B cell (primary cell): ENCODE results near the gene CGRRF1. TPM values are rescaled to one million over a fixed set of nuclear protein-coding genes. Genes with fewer than 3 reads are reported as not detected.

Source experiments
- ATAC-seq: fragments of 200-7000 bp; cut with Tn5 transposase; one replicate; pipeline ENCODE4 v1.10.0; 2021; ENCODE audit warnings: low read depth, mild to moderate bottlenecking, moderate number of reproducible peaks, moderate library complexity
- CTCF ChIA-PET: fragments of 350-600 bp; sonication (Branson Sonifier 250); formaldehyde crosslinking; loops from one replicate; lab custom pipeline; 2021; ENCODE audit warnings: antibody characterized with exemption, inconsistent platforms; lab: Charles Lee
- POLR2A ChIA-PET: fragments of 350-600 bp; sonication (Branson Sonifier 250); formaldehyde crosslinking; loops from one replicate; lab custom pipeline; 2021; ENCODE audit warnings: antibody characterized with exemption; lab: Charles Lee
- DNase-seq: peaks from one replicate; pipeline ENCODE4 v3.0.0; 2013
- H2AFZ ChIP-seq: 2 replicates; pipeline ENCODE4 v1.6.1; 2012; ENCODE audit warnings: mild to moderate bottlenecking, low read depth, low read length; ENCODE audit not compliant: insufficient read depth, poor library complexity, severe bottlenecking
- H3K27ac ChIP-seq, 2 donors: 1 replicate in 1 of 2; 2 replicates in 1 of 2; pipeline ENCODE4 v1.5.1; 2012 to 2013; ENCODE audit warnings: low read length in 2 of 2, mild to moderate bottlenecking in 2 of 2, moderate library complexity in 1 of 2
- H3K27me3 ChIP-seq, 4 experiments: fragments of 200-600 bp in 1 of 4; sonication (generic) in 1 of 4; replicated peaks in 1 of 4; 1 replicate in 2 of 4; 2 replicates in 2 of 4; pipeline versions ENCODE4 v1.6.1 to v1.7.0; 2013 to 2016; ENCODE audit warnings: low read length in 3 of 4, mild to moderate bottlenecking in 2 of 4, mixed read lengths in 1 of 4, moderate library complexity in 1 of 4; ENCODE audit not compliant: insufficient read depth in 4 of 4, control insufficient read depth in 3 of 4; ENCODE audit errors: control extremely low read depth in 1 of 4
- H3K36me3 ChIP-seq, 2 experiments: replicated peaks in 1 of 2; 1 replicate in 1 of 2; 2 replicates in 1 of 2; pipeline versions ENCODE4 v1.6.1 to v1.7.1; 2013; ENCODE audit warnings: low read length in 1 of 2; ENCODE audit not compliant: insufficient read depth in 2 of 2, control insufficient read depth in 1 of 2; ENCODE audit errors: control extremely low read depth in 1 of 2, extremely low read depth in 1 of 2
- H3K4me1 ChIP-seq, 2 donors: fragments of 200-600 bp in 1 of 2; sonication (generic) in 1 of 2; 1 replicate in 1 of 2; 2 replicates in 1 of 2; pipeline versions ENCODE4 v1.5.1 to v1.6.1; 2013 to 2017; ENCODE audit warnings: low read length in 2 of 2; ENCODE audit not compliant: control insufficient read depth in 2 of 2, insufficient read depth in 2 of 2
- H3K4me2 ChIP-seq: replicated peaks from 2 replicates; pipeline ENCODE3; 2012; ENCODE audit warnings: mild to moderate bottlenecking, low read depth, low read length; ENCODE audit not compliant: poor library complexity, severe bottlenecking
- H3K4me3 ChIP-seq, 5 experiments: fragments of 200-600 bp in 1 of 5; sonication (generic) in 1 of 5; 1 replicate in 3 of 5; 2 replicates in 2 of 5; pipeline versions ENCODE4 v1.5.1 to v1.7.0; 2011 to 2016; ENCODE audit warnings: low read length in 4 of 5, mild to moderate bottlenecking in 4 of 5, low read depth in 2 of 5, control low read depth in 1 of 5, moderate library complexity in 1 of 5; ENCODE audit not compliant: insufficient read depth in 1 of 5; ENCODE audit errors: control extremely low read depth in 1 of 5, extremely low read depth in 1 of 5
- H3K79me2 ChIP-seq: fragments of 200-600 bp; sonication (generic); one replicate; pipeline ENCODE4 v1.6.0; 2016; ENCODE audit warnings: low read length; ENCODE audit not compliant: control insufficient read depth, insufficient read depth
- H3K9ac ChIP-seq: fragments of 200-600 bp; sonication (generic); 2 replicates; pipeline ENCODE4 v1.6.1; 2017; ENCODE audit warnings: mild to moderate bottlenecking, low read length, moderate library complexity
- H3K9me3 ChIP-seq, 3 donors: one replicate each; pipeline versions ENCODE4 v1.6.1 to v1.7.1; 2013; ENCODE audit warnings: low read length in 2 of 3; ENCODE audit not compliant: control insufficient read depth in 2 of 3, insufficient read depth in 1 of 3; ENCODE audit errors: control extremely low read depth in 1 of 3
- H4K20me1 ChIP-seq: 2 replicates; pipeline ENCODE4 v1.6.0; 2012; ENCODE audit warnings: mild to moderate bottlenecking, low read length; ENCODE audit not compliant: insufficient read depth, control insufficient read depth, poor library complexity, severe bottlenecking
- H3K27ac Mint-ChIP-seq: one replicate; pipeline ENCODE4 v1.8.0; 2021; ENCODE audit warnings: mixed read lengths
- H3K27me3 Mint-ChIP-seq: one replicate; pipeline ENCODE4 v1.8.0; 2021; ENCODE audit warnings: mixed read lengths
- H3K4me1 Mint-ChIP-seq: one replicate; pipeline ENCODE4 v1.8.0; 2021; ENCODE audit warnings: mixed read lengths
- H3K4me3 Mint-ChIP-seq: one replicate; pipeline ENCODE4 v1.8.0; 2021; ENCODE audit warnings: mixed read lengths
- H3K9me3 Mint-ChIP-seq: one replicate; pipeline ENCODE4 v1.8.0; 2022; ENCODE audit warnings: mixed read lengths; ENCODE audit not compliant: insufficient read depth
- CTCF ChIP-seq: fragments of 200-600 bp; IDR thresholded peaks from one replicate; pipeline ENCODE4 v1.8.0; 2022; ENCODE audit warnings: antibody characterized with exemption, mild to moderate bottlenecking
- EZH2 ChIP-seq: IDR thresholded peaks from 2 replicates; pipeline ENCODE4 v1.6.1; 2012; ENCODE audit warnings: borderline replicate concordance, low read depth, mild to moderate bottlenecking, moderate library complexity, low read length; ENCODE audit not compliant: insufficient read depth, poor library complexity, severe bottlenecking
- WGBS: methylation state at CpG from one replicate; pipeline ENCODE4 v1.1.5; 2013; ENCODE audit warnings: missing lambda C conversion rate; ENCODE audit not compliant: insufficient coverage; 5-methylcytosine and 5-hydroxymethylcytosine counted together
- intact Hi-C: fragments of 100-400 bp; cut with micrococcal nuclease; formaldehyde crosslinking; loops from one replicate; pipeline ENCODE4 v1.10.0; 2022
- polyA plus RNA-seq: library from polyadenylated mRNA; depleted of rRNA; stranded (reverse); fragments of >200 nt; gene quantifications from 2 replicates; pipeline ENCODE4 v1.2.3, GENCODE V29; 2012
- total RNA-seq, 2 donors: library from RNA; stranded (reverse); fragments of 120-200 nt in 1 of 2; gene quantifications; 1 replicate in 1 of 2; 2 replicates in 1 of 2; pipeline versions ENCODE4 v1.2.3 to v1.2.4, GENCODE V29; 2013 to 2022

CGRRF1 gene
- total and polyA plus RNA-seq, 2 donors (not counting 1 experiment from before 2014, with no cell fraction given), result 10.0 to 15.8 TPM

GRCh38 chr14:54548491-54548890 lies 38.8 kb downstream of the CGRRF1 start:
- H3K27me3 ChIP-seq, result peaks cover 0 to 4% (median 0%) of the 10 kb centered on the region in 4 experiments
- TF ChIP-seq CTCF, result no peak
- no peak for TF ChIP-seq EZH2
- intact Hi-C loops, result no loop called here
- H3K79me2 ChIP-seq, result no peaks in the 10 kb centered on the region
- H3K9me3 Mint-ChIP-seq, result no peaks in the 10 kb centered on the region
- no peak overlapping the region for H3K27ac ChIP-seq
- POLR2A ChIA-PET, result no interaction called here
- no peak overlapping the region for H2AFZ ChIP-seq
- no peaks in the 10 kb centered on the region for H3K4me1 Mint-ChIP-seq
- no peak overlapping the region for H3K4me3 Mint-ChIP-seq
- CTCF ChIA-PET, result interaction anchor here (1.7 kb wide), 1 partner anchor 9 kb away, joined by 3 read pairs; no protein-coding TSS in a partner anchor
- 90% methylated on average over 5 of the region's 5 CpGs for WGBS
- H3K4me3 ChIP-seq, result no peak overlapping the region
- H3K36me3 ChIP-seq, result no peaks in the 10 kb centered on the region
- H3K4me1 ChIP-seq, result no peaks in the 10 kb centered on the region
- H3K27ac Mint-ChIP-seq, result no peak overlapping the region
- DNase-seq (no peak), ATAC-seq (no peak)
- no peak overlapping the region for H3K4me2 ChIP-seq
- no peaks in the 10 kb centered on the region for H4K20me1 ChIP-seq
- H3K27me3 Mint-ChIP-seq, result peaks cover 9% of the 10 kb centered on the region
- no peak overlapping the region for H3K9ac ChIP-seq
- peaks cover 0 to 3% (median 0%) of the 10 kb centered on the region in 3 donors for H3K9me3 ChIP-seq

DNA sequence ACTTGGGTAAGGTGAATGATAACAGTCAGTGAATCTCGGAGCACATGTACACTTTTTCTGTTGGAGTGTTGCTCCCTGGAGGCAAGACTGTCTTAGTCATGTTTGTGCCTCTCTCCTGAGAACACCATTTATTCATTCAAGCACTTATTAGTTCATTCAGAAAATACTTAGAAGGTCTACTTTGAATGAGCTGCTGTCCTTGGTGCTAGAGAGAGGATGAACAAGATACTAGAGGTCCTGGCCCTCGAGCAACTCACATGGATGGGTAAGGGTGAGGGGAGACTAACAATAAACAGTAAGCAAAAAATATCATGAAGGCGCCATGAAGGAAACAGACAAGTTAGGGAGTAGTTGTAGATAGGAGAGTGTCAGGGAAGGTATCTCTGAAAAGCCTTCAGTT lies 40.2 kb downstream of the CGRRF1 start:
- Mint-ChIP-seq H3K4me3 (no peak overlapping the region), H3K27ac (no peak overlapping the region)

More for the DNA sequence above, 40.2 kb downstream of the CGRRF1 start:
- intact Hi-C loops, result no loop called here
- Histone ChIP-seq H3K9ac (no peak overlapping the region), H3K79me2 (no peaks in the 10 kb centered on the region), H3K36me3 (no peaks in the 10 kb centered on the region), H3K4me1 (no peaks in the 10 kb centered on the region), H3K9me3 (no peaks in the 10 kb centered on the region), H2AFZ (no peak overlapping the region), H3K4me3 (no peak overlapping the region), H4K20me1 (no peaks in the 10 kb centered on the region), H3K27me3 (peaks cover 0 to 4% (median 0%) of the 10 kb centered on the region in 4 experiments), H3K4me2 (no peak overlapping the region), H3K27ac (no peak overlapping the region)
- no peak for TF ChIP-seq EZH2
- no peak for TF ChIP-seq CTCF
- Mint-ChIP-seq H3K4me1 (no peaks in the 10 kb centered on the region), H3K27me3 (peaks cover 9% of the 10 kb centered on the region), H3K9me3 (no peaks in the 10 kb centered on the region)
- WGBS, result 81% methylated on average over 2 of the region's 3 CpGs
- ChIA-PET POLR2A (no interaction called here), CTCF (interaction anchor here (1.1 to 1.7 kb wide), 3 partner anchors 8 to 224 kb away, joined by 3 to 4 read pairs (median 3); no protein-coding TSS in a partner anchor)
- DNase-seq (no peak), ATAC-seq (no peak)
